ENCODE data around the gene ACE.

DNA sequence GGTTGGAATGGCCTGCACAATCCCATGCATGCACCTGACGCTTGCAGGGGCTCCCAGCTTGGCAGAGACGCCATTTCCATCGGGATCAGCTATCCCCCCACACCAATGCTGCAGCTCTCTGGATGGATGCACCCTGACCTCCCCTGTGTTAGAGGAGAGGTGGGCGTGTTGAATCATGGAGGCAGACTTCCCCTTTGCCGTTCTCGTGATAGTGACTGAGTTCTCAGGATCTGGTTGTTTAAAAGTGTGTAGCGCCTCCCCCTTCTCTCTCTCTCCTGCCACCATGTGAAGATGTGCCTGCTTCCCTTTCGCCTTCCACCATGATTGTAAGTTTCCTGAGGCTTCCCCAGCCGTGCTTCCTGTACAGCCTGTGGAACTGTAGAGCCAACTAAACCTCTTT lies 28.5 kb downstream of the ACE start:
- TF ChIP-seq, protein P1, sequence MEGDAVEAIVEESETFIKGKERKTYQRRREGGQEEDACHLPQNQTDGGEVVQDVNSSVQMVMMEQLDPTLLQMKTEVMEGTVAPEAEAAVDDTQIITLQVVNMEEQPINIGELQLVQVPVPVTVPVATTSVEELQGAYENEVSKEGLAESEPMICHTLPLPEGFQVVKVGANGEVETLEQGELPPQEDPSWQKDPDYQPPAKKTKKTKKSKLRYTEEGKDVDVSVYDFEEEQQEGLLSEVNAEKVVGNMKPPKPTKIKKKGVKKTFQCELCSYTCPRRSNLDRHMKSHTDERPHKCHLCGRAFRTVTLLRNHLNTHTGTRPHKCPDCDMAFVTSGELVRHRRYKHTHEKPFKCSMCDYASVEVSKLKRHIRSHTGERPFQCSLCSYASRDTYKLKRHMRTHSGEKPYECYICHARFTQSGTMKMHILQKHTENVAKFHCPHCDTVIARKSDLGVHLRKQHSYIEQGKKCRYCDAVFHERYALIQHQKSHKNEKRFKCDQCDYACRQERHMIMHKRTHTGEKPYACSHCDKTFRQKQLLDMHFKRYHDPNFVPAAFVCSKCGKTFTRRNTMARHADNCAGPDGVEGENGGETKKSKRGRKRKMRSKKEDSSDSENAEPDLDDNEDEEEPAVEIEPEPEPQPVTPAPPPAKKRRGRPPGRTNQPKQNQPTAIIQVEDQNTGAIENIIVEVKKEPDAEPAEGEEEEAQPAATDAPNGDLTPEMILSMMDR (conservative IDR thresholded peaks at IDR 0.05): no peak
- no peak for TF ChIP-seq EZH2 (IDR thresholded peaks at IDR 0.05; ENCODE audit: low read depth)
